HG02571 (cell line): ENCODE data around the gene FEV.

ENCODE experiments used
- ATAC-seq: cut with Tn5 transposase; IDR thresholded peaks from one replicate; pipeline ENCODE4 v1.9.1; 2021; ENCODE audit warnings: mild to moderate bottlenecking, moderate library complexity; ENCODE audit not compliant: unreplicated experiment

FEV gene

DNA sequence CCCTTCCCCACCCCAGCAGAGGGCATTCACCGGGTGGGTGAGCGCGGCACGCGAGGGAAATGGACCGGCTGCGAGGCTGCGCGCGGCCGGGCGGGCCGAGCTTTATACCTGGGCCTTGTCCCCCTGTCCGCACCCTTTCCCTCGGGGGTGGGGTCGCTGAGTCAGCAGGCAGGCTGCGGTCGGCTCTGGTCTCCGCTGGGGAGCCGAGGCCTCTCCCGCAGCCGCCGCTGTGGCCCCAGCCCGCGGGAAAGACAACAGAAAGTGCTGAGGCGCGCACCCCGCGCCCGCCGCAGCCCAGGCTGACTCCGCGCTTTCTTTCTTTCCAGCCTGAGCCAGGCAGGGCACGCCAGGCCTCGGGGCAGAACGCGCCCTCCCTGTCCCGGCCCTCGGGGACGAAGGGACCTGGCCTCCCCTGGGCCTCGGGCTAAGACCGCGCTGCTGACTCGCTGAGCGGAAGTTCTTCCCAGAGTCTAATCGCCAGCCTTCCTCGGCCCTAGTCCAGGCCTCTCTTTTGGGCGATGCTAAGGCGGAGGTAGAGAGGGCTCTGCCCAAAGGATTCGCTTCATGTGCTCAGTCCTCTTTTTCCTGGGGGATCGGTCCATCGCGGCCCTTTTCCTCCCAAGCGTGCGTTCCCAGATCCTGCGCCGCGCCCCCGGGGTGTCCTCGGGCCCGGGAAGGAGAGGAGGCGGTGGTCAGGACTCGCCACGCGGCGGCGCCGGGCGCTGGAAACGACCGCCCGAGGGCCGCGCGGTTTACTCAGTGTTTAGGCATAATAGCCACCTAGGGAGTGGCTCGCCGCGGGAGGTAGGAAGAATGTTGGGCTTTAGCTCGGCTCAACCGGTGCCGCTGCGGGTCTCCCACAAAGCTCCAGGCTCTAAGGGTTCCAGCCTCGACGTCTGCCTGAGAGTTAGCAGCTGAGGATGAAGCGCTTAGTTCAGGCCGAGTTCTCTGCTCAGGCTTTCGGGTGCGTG lies 8.6 kb upstream of the FEV start, which contains the start of gene CRYBA2:
Gene CRYBA2 (minus strand): TSS at position 78 of the 971 bp plus-strand sequence. CDS start 246 bp downstream, outside the sequence.
- no peak for ATAC-seq

DNA sequence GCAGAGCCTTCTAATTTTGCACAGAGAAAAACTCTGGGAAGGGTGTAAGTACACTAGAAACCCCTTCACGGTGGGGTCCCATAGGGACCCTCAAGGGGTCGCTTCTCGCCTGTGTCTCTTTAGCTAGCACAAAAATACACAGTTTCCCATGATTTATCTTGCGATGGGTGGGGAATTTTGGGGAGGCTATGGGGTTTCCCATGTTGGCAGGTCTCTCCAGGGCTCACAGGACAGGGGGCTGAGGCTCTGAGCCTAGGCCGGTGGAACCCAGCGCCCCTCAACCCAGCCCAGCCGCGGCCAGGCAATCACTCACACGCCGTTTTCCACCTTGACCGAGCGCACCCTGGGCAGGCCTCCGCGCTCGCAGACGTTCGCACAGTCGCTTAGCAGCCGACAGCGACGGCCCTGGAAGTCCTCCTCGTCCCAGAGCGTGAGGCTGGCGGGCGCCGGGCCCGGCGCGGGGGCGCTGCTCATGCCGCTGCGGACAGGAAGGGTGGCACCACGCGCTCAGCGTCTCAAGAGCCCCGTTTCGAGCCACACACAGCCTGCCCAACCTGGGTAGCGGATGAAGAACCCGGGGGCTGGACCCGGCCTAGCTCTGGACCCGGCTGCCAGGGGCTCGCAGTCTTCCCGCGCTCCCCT lies 7.8 kb upstream of the FEV start:
- no peak for ATAC-seq

DNA sequence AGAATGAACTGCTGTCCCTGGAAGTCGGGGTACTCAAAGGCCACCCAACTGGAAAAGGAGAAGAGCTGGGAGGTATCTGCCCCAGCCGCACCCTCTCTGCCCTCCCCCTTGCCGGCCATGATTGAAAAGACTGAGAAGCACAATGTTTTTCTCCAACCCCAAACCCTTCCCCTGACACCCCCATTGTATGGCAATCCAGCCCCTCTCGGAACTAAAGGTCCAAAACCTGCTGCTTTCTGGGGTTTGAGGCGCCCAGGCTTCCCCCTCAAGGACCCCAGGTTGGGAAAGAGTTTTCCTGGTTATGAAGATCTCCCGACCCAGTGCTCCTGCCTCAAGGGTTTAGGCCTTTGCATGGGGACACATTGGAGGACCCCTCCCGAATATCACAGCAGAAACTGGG lies 7.2 kb upstream of the FEV start:
- no peak for ATAC-seq

DNA sequence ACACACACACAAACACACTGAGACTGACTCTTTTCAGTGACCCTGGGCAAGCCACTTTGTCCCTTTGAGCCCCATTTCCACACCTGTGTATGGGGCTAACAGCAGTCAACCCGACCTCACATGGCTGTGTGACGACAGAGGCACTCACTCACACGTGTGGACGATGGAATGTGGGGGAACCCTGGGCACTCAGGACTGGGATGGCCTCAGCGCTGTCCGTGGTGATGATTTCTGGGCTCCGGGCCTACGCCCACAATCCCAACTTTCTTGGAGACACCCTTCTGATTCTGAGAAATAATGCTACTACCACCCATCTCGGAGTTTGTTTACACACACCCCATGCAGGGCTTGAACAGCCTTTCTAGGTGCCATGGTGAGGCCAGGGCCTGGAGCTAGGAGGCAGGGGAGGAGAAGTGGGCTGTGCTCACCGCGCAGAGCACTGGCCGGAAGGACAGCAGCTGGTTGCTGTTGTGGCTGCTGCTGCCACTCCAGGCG lies 6.7 kb upstream of the FEV start:
- ATAC-seq: no peak

DNA sequence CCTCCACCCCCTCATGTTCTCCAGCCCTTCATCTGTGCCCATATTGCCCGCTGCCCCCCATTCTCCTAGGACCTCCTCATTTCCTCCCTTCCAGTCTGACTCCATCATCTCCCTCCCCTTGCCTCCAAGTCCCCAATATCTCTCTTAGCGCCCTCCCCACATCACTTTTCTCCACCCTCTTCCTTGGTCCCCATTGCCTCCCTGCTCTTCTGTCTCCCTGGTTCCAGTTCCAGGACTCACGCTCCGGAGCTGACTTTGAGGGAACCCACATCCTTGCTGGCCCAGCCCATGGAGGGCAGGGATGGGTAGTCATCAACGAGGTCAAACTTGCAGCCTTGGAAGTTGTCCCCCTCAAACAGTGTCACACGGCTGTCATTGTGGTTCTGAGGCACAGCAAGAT lies 5.6 kb upstream of the FEV start:
- no peak for ATAC-seq

DNA sequence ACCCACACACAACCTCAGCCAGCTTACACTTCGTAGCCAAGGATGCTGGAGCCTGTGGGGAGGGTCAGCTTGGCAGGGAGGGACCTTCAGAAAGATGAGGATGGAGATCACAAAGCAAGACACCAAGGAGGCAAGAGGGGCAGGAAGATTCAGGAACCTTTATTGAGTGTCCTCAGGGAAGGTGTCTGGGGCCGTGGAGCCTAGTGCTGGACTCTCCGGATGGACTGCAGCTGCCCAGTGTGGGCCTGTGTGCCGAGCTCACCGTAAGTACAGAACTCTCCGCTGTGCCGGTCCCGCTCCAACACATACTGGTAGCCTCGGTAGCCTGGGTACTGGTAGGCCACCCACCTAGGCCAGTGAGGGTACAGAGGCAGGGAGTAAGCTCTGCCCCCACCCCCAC lies 5.1 kb upstream of the FEV start:
- no peak for ATAC-seq

DNA sequence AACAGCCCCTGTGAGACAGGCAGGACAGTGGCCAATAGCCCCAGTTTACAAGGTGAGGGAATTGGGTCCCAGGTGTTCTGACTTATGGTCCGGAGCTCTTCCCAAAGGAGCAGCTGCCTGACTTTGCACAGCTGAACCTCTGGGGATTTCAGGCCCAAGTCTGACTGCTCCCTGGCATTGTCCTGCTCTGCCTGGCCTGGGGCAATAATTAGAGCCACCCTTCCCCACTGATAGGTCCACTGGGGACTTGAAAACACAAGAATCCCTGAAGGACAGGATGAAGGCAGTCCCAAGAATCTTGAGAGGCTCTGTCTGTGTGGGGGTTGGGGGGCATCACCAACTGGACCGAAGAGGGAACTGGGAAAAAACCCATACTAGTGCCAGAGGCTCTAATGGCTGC lies 3.7 kb upstream of the FEV start:
- no peak for ATAC-seq

DNA sequence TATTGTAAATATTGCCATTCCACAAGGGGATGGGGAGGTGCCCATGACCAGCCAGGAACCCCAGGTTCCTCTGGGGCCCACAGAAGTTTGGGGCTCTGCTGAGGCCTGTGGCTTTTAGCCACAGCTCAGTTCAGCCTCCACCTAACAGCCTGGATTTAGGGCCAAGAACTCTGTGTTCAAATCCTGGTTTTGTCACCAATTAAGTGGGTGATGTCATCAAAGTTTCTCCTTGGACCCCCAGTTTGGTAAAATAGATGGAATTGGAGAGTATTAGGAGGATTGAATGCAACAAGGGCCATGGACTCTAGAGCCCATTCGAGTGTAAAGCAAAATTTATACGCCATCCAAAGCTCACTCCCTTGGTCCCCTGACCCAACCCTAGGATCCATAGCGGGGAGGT lies 3.2 kb upstream of the FEV start:
- no peak for ATAC-seq

DNA sequence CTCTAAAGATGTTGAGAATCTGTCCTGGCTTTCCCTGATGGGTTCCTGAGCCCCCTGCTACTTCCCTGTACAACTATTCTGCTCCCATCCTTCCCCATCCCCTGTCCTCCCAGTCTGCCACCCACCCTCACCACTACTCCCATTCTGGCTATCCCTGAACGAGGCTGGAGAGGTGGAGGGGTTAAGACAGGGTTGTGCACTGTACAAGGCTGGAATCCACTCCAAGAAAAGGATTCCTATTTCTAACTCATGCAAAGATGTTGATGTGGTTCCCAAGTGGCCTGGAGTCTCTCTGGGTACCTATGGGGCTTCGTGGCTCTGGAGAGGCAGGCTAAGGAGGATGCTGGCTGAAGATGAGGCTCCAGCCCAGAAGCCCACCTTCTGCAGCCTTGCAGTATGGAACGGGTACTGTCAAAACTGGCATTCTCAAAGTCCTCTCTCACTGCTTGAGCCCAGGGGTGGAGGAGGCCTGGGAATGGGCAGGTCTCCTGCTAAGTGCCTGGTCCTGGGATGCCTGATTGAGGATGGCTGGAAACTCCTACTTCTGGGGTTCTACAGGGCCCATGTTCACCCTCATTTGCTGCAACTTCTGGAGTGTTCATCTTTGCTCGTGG lies 1.3 kb upstream of the FEV start:
- no peak for ATAC-seq

DNA sequence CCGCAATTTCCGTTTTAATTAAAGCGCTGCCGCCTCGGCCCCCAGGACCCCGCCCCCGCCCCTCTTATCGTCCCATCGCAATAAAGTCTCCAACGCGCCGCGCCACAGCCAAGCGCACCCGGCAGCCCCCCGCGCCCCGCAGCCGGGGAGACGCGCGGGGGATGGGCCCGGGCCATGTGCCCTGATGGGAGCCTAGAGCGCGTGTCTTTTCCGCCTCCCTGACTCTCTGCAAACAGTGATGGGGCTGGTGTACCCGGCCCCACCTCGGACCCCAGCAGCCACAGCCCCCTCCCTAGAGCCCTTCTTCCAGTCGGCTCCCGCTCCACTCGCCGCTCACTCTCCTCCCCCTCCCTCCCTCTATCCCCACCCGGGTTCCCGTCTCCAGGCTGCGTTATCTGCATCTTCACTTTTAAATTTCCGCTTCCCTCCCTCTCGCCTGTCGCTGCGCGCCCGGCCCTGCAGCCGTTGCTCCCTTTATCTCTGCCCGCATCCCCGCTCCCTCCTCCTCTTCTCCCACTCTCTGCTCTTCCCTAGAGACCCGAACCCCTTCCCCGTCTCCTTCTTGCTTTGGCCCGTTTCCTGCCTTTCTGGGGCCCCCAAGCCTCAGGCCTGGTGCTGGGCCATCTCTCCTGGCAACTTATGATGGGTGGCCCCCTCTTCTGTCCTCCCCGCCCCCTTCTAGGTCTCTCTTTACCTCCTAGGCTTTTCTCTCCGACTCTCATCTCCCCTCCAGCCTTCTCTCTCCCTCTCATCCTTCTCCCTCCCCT lies 524 bp upstream of the FEV start:
- no peak for ATAC-seq

DNA sequence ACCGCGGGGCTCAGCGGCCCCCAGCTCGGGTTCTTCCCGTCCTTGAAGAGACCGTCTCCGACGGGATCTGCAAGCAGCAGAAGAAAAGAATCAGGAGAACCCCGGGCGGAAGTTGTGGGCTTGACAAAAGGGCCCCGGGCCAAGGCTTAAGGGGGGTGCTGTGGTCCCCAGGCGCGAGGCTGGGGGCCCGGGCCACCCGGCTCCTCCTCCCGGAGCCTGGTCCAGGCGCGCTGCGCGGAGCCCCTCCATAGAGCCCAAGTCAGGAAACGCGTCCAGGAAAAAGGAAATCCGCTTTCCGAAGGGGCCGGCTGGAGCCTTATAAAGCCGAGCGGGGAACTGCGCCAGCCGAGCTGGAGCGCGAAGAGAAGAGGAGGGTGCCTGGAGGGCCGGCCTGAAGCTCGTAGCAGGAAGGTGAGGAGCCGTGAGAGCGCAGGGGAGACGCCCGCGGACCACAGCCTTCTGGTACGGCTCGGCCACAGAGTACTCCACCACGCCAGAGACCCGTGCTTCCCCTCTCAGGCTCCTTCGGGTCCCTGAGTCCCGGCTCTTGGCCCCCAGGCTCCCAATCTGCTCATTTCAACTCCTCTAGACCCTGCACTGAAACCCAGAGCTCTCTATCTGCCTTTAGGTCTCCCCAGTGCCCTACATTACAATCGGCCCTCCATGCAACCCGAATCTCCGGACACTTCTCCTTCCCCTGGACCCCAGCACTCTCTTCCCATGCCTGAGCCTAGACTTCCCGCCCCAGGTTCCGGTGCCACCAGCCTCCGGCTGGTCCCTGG lies 554 bp downstream of the FEV start:
- no peak for ATAC-seq

DNA sequence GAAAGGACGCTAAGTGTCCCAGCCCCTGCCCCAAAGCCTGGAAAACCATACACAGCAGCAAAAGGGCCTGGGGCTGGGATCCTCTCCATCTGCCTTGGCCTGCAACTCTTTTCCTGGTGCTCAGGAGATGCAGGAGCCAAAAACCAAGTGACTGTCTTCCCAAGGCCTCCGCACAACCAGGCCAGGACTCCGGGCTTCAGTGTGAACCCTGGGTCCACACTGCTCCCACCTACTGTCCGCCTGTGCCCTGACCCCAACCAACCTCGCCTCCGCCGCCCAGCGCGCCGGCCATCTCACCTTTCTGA lies 1.1 kb downstream of the FEV start:
- ATAC-seq: no peak

DNA sequence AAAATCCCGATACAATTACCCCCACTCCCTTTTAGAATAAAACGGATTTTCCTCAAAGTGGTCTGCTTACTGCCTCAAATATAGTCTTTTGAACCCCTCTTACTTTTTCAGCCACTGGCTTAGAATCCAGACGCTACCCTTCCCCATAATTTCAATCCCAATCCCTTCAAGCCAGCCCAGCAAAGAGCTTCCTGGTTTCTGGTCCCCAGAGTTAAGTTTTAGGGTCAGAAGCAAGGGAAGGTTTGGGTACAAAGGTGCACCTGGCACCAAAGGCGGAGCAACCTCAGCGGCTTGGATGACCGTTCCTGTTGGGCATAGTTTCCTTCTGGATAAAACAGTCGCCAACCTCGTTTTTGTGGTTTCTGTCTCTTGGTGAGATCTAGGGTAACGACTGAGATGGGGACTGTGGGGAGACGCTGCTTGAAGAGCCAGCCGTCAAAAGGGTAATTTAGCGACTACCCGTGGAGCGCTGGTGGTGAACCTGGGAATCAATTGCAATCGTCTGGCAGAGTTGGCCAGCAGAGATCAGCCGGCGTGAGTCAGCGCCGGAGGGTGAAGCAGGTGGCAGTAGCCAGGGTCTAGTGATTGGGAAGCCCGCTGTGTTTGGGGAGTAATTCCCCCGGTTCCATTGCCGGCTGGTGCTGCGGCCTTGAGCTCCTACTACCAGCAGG lies 1.6 kb downstream of the FEV start:
- no peak for ATAC-seq

DNA sequence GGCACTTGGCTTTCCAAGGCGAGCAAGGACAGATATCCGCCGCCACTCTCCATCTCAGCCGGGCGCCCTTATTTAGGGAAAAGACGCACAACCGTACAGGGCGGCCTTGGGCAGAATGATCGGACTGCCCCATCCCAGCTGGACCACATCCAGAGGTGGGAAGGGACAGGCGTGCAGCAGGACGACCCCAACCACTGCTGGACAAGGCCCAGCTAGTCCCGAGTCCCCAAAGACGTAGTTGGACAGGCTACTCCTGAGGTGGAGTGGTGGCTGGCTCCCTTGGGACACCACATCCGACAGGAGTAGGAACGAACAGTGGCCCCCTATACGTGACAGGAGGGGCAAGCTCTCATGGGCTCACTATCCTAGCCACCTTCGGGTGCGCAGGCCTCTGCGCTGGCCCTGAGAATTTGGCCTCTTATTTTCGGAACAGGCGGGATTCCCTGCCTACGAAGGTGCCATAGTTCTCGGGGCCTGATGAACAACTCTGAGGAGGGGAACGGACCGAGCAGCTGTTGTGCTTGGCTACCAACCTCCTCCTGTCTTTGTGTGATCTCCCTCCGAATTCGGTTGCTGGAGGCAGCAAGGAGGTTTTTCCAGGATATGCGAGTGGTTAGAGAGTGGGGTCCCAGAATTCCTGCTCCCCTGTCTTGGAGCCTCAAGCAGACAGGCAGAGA lies 2.3 kb downstream of the FEV start:
- no peak for ATAC-seq

DNA sequence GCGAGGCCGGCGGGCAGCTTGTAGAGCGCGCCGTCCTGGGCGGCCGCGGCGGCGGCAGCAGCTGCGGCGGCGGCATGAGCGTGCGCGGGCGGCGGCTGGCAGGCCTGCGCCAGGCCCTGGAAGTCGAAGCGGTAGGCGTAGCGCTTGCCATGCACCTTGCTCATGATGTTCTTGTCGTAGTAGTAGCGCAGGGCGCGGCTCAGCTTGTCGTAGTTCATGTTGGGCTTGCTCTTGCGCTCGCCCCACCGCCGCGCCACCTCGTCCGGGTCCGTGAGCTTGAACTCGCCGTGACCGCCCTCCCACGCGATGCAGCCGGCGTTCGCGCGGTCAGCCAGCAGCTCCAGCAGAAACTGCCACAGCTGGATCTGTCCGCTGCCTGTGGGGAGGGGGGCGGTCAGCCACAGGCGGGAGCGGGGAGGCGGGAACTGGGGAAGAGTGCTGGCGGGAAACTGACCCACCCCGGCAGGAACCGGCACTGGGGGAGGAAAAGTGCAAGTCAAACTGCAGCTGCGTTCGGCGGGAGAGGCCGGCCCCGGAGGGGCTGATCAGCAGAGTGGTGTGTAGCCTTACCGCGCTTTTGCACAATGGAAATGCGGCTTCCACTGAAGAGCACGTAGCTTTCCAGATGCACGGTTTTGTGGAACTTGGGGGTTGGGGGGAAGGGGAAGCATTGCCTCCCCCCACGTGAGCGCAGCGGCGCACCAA lies 3.0 kb downstream of the FEV start:
- no peak for ATAC-seq

DNA sequence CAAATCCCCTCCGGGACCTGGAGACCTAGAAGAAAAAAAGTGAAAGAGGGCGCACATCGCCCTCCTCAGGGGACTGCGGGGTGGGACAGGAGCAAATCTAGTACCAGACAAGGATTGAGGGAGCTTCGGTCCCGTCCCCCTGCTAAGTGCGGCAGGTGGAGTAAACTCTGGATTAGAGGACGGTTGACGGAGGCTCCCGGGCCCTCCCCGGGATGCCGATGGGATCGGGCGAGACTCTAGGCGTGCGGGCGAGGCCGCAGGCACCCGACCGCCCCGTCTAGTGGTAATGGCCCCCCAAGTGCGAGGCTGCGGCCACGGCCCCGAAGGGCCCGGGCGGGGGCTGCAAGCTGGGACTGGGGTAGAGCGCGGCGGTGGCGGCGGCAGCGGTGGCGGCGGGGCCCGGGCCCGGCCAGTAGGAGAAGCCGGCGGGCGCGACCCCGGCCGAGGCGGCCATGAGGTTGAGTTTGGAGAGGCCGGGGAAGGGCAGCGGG lies 3.5 kb downstream of the FEV start:
- no peak for ATAC-seq

DNA sequence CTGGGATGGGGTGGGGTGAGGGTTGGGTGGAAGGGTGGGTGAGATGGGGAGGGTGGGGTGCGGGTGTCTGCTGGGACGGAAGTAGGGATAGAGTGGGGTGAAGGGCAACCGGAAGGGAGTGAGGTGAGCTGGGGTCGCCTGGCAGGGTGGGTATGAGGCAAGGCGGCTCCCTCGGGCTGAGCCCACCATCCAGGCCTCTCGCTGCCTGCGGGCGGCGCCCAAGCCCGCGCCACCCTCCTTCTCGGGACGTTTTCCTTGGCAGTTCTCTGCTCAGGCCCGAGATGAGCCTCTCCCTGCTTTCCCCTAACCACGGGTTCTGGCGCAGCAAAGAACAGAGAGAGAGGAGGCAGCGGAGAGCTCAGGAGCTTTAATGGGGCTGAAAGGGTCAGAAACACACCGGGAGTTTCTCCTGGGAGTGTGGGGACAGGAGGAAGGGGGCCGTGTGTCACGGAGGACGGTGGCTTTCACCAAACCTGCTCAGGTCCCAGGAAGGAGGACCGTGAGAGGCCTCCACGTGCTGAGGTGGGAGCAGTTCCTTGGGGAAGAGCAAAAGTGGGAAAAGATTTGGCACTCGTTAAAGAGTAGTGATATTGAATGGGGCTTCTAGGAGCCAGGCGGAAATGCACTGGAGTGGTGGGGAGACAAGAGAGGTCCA lies 4.1 kb downstream of the FEV start:
- no peak for ATAC-seq
